Ureter (tissue), 1 donor: ENCODE results near the gene TTR. TPM values are rescaled to one million over a fixed set of nuclear protein-coding genes. Genes with fewer than 3 reads are reported as not detected.

Source experiments
- DNase-seq: peaks from one replicate; pipeline ENCODE4 v3.0.0-alpha.2; 2020; ENCODE audit warnings: low spot score
- total RNA-seq: library from RNA; stranded (reverse); gene quantifications from one replicate; pipeline ENCODE4 v1.2.4, GENCODE V29; 2023
- donor health status: DM: yes; HTN: yes; CAD: no.

The TTR gene
- total RNA-seq, 1 donor from 2014 or later: 0.55 TPM

DNA sequence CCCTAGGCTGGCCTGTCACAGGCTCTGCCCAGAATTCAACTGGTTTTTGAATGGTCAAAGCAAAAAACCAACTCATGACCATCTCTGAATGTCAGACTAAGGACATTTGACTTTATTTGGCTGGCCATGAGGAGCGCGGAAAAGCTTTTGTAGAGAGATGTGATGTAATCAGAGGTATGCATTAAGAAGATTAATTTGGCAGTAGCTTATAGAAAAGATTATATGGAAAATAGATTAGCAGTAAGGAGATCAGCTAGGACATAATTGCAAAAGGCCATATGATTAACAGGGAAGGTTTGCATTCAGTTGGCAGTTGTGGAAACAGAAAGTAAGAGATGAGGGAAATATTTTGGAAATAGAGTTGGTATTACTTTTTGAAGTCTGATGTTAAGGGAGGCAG is 12.3 kb upstream of the TTR start:
- no peak for DNase-seq

- no peak for DNase-seq
These were observed 10.0 kb upstream of the TTR start for GRCh38 chr18:31581498-31582197.

- DNase-seq: no peak
These were observed 8.4 kb upstream of the TTR start for GRCh38 chr18:31583185-31583854.

GRCh38 chr18:31585991-31586390 is 5.7 kb upstream of the TTR start:
- no peak for DNase-seq

GRCh38 chr18:31586616-31587015 is 5.1 kb upstream of the TTR start:
- no peak for DNase-seq

DNA sequence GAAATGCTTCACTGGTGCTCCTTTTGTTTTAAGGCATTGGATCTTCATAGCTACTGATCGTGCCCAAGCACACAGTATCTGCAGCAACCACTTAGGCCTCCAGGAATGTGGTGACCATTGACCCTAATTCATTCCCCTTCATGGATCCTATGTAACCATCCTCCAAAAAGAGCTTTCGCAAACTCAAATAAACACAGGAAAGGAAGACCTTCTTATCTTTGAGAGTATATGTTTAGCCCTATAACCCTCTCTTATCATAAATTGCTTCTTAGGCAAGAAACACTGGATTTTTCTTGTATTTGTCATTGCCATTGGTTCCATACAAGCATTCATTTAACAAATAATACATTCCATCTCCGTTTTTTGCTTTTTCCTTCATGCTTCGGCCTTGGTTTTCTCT is 4.1 kb upstream of the TTR start:
- no peak for DNase-seq

DNA sequence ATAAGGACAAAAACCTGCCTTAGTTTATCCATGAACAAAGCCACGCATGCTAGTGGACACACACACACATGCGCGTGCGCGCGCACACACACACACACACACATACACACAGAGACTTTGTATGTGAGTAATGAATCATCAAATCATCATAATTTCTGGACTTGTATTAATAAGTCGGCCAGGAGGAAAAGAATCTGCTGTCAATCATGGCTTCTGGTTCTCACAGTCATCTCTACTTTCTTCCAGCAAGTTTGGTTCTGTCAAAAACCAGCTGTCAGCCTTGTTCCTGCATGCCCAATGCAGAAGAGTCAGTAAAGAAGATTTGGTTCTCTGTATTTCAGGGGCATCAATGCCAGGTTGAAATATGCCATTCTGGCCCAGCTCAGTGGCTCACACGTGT is 1.1 kb upstream of the TTR start:
- no peak for DNase-seq

DNA sequence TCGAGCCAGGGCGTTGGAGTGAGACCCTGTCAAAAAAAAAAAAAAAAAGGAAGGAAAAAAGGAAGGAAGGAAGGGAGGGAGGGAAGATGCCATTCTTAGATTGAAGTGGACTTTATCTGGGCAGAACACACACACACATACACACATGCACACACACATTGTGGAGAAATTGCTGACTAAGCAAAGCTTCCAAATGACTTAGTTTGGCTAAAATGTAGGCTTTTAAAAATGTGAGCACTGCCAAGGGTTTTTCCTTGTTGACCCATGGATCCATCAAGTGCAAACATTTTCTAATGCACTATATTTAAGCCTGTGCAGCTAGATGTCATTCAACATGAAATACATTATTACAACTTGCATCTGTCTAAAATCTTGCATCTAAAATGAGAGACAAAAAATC is 564 bp upstream of the TTR start:
- DNase-seq: no peak

DNA sequence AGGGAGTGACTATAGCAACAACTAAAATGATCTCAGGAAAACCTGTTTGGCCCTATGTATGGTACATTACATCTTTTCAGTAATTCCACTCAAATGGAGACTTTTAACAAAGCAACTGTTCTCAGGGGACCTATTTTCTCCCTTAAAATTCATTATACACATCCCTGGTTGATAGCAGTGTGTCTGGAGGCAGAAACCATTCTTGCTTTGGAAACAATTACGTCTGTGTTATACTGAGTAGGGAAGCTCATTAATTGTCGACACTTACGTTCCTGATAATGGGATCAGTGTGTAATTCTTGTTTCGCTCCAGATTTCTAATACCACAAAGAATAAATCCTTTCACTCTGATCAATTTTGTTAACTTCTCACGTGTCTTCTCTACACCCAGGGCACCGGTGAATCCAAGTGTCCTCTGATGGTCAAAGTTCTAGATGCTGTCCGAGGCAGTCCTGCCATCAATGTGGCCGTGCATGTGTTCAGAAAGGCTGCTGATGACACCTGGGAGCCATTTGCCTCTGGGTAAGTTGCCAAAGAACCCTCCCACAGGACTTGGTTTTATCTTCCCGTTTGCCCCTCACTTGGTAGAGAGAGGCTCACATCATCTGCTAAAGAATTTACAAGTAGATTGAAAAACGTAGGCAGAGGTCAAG is 955 bp downstream of the TTR start:
- DNase-seq: no peak

DNA sequence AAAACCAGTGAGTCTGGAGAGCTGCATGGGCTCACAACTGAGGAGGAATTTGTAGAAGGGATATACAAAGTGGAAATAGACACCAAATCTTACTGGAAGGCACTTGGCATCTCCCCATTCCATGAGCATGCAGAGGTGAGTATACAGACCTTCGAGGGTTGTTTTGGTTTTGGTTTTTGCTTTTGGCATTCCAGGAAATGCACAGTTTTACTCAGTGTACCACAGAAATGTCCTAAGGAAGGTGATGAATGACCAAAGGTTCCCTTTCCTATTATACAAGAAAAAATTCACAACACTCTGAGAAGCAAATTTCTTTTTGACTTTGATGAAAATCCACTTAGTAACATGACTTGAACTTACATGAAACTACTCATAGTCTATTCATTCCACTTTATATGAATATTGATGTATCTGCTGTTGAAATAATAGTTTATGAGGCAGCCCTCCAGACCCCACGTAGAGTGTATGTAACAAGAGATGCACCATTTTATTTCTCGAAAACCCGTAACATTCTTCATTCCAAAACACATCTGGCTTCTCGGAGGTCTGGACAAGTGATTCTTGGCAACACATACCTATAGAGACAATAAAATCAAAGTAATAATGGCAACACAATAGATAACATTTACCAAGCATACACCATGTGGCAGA is 3.6 kb downstream of the TTR start:
- no peak for DNase-seq

GRCh38 chr18:31596081-31596872 is 4.6 kb downstream of the TTR start:
- DNase-seq: no peak

- no peak for DNase-seq
These were observed 6.5 kb downstream of the TTR start for GRCh38 chr18:31598021-31598805.

GRCh38 chr18:31603315-31603714 is 11.6 kb downstream of the TTR start:
- DNase-seq: no peak

- no peak for DNase-seq
These were observed 14.6 kb downstream of the TTR start for GRCh38 chr18:31606265-31606664.

- DNase-seq: no peak
These were observed 15.7 kb downstream of the TTR start for GRCh38 chr18:31607384-31607783.

DNA sequence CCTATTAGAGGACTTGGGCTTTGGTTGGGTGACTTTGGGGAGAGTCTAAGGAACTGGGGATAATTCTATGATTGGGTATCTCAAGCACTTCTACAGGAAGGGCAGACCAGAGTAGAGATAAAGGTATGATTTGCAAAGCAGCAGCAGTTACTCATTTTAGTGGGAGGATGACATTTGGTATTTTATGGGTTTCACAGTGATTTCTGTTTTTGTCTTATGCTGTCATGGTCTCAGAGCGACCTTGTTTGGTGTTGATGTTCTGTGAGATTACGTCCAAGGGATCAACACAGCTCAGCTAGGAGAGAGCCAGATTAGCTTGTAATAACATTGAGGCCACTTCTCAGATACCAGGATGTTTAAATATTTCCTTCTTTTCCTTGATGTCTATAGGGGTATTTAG is 18.2 kb downstream of the TTR start:
- no peak for DNase-seq

DNA sequence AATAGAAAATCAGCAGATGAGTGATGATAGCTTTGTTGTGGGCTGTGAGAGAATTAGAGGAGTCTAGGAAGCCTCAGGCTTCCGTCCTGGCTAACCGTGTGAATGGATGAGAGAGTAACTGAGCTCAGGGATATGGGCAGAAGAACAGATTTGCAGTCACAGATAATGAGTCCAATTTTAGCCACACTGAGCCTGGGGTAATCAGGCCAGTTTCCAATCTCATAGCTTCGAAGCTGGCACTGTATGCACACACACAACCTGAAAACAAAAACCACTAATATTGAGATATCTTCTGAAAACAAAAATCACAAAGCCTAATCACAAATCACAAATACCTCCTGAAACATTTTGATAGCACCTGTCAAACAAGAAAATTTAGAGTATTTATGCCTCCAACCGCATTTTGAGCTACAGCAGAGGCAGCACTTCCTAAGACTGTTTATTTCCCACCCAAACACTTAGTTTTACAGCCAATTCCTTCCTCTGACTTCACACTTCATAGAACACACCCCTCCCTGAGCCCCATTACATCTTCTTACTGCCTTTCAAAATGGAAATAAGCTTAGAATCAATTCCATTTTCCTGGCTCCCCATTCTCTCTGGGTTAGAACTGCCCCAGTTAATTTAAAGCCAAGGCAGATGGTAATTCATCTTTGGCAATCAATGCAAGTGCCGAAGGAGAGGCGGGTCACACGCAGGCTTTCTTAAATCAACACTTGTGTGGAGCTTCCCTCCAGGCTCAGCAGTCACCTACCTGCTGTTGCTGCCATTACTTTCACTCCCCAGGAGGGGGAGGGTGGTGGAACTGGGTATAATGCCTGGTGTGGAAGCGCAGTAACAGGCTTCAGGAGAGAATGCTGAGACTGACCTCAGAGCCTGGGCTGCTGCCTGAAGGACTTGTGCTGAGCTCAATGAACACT is 18.9 kb downstream of the TTR start:
- DNase-seq: no peak

DNA sequence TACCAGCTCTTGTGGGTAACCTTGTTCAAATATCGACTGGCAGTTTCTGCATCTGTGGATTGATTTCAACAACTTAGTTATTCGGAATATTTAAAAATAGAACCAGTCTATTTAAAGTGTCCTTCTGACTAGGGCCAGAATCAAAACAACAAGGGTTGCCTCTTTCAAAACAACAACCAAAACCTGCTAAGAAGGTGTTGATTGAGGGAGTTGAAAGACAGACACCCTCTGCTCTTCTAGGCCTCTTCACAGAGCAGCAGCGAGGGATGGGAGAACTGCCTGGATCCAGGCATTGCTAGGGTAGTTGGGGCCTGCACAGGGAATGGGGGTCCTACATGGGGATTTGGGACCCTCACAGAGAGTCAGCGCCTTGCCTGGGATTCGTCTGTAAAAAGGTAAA is 19.8 kb downstream of the TTR start:
- no peak for DNase-seq

GRCh38 chr18:31612124-31612523 is 20.4 kb downstream of the TTR start:
- DNase-seq: no peak

DNA sequence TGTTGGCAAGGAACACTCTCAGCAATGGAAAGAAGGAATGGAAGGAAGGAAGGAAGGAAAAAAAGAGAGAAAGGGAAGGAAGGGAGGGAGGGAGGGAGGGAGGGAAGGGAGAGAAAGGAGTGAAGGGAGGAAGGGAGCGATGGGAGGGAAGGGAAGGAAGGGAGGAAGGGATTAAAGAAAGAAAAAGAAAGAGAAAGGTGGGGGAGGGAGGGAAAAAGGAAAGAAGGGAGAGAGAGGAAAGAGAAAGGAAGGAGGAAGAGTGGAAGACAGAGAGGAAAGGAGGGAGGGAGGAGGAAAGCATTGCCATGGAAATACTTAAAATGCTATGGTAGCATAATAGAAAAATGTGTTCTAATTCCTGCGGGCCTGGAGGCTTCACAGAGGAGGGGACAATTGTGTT is 22.4 kb downstream of the TTR start:
- no peak for DNase-seq
